T follicular helper cell (primary cell): ENCODE data around the gene RANGAP1.

Experiments used
- DNase-seq: peaks from one replicate; pipeline ENCODE4 v3.0.0-alpha.2; 2020; ENCODE audit warnings: low read depth
- total RNA-seq, 2 experiments: gene quantifications; one replicate each; lab custom pipeline; 2026; lab: John Stamatoyannopoulos, UW

RANGAP1 gene
- total RNA-seq = 230 to 325 reads per million in 2 experiments

- DNase-seq = peak; percentile 97
Measured at GRCh38 chr22:41285820-41286638, at the start of gene RANGAP1. Gene RANGAP1 (minus strand): TSS chr22:41286187. CDS start chr22:41281044, 5,143 bp downstream.

- DNase-seq = no peak
Measured at GRCh38 chr22:41334951-41335635, 49.1 kb upstream of the RANGAP1 start.

GRCh38 chr22:41334215-41334614 lies 48.2 kb upstream of the RANGAP1 start:
- no peak for DNase-seq

GRCh38 chr22:41333806-41334205 lies 47.8 kb upstream of the RANGAP1 start:
- no peak for DNase-seq

GRCh38 chr22:41332217-41332939 lies 46.4 kb upstream of the RANGAP1 start:
- DNase-seq = no peak

GRCh38 chr22:41330169-41330568 lies 44.2 kb upstream of the RANGAP1 start:
- DNase-seq = no peak

GRCh38 chr22:41327124-41327523 lies 41.1 kb upstream of the RANGAP1 start:
- no peak for DNase-seq

GRCh38 chr22:41324821-41325528 lies 39.0 kb upstream of the RANGAP1 start:
- DNase-seq = no peak

GRCh38 chr22:41320416-41321240 lies 34.6 kb upstream of the RANGAP1 start:
- DNase-seq = no peak

GRCh38 chr22:41315586-41315985 lies 29.6 kb upstream of the RANGAP1 start:
- DNase-seq = no peak

- no peak for DNase-seq
Measured at GRCh38 chr22:41314821-41315220, 28.8 kb upstream of the RANGAP1 start.

GRCh38 chr22:41311487-41311886 lies 25.5 kb upstream of the RANGAP1 start:
- no peak for DNase-seq

GRCh38 chr22:41310336-41310735 lies 24.3 kb upstream of the RANGAP1 start:
- no peak for DNase-seq

GRCh38 chr22:41308544-41308947 lies 22.6 kb upstream of the RANGAP1 start:
- no peak for DNase-seq

GRCh38 chr22:41308054-41308453 lies 22.1 kb upstream of the RANGAP1 start:
- no peak for DNase-seq

GRCh38 chr22:41305646-41306045 lies 19.7 kb upstream of the RANGAP1 start:
- no peak for DNase-seq

- DNase-seq = no peak
Measured at GRCh38 chr22:41302811-41303210, 16.8 kb upstream of the RANGAP1 start.

GRCh38 chr22:41302021-41302767 lies 16.2 kb upstream of the RANGAP1 start:
- no peak for DNase-seq

- peak; percentile 76 for DNase-seq
Measured at GRCh38 chr22:41301085-41302020, 15.4 kb upstream of the RANGAP1 start, which contains the start of gene ZC3H7B. Gene ZC3H7B (plus strand): TSS chr22:41301525. CDS start chr22:41320661, 19,136 bp downstream.
